Activated gamma-delta T cell treated with Interleukin-2 at 50 U/mL for 16 hours (primary cell): ENCODE measurements around the gene HLA-DRB5.
"Not testable (repeated sequence)": the region's sequence is repeated elsewhere in the genome, so short reads cannot be mapped to it uniquely, and the experiment has no call there.

Experiments
- DNase-seq: peaks from one replicate; pipeline ENCODE4 v3.0.0-alpha.2; 2020

Gene HLA-DRB5

GRCh38 chr6:32529697-32530430 lies at the start of gene HLA-DRB5:
HLA-DRB5 (minus strand) TSS chr6:32530287; CDS start chr6:32530224, 63 bp downstream.
- peak; percentile 3 for DNase-seq

- DNase-seq: no peak
Measured at GRCh38 chr6:32578962-32579361, 48.9 kb upstream of the HLA-DRB5 start.

DNA sequence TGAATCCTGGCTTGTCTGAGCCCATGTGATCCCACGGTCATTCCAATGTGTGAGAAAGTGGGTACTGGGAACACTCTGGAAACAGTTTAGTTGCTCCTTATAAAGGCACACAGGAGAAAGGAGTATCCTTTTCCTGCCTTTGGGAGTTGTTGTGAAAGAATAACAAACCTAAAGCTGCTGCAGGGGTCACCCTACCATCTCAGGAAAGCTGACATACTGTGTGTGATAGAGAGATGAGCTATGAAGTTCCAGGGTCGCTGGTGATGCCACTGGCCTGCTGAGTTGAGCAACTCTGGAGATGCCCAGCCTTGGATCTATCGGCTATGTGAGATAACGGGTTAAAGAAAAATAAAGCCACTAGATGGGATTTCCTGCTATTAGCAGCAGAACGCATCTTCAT lies 47.4 kb upstream of the HLA-DRB5 start:
- DNase-seq: not testable (repeated sequence)

GRCh38 chr6:32576250-32576649 lies 46.2 kb upstream of the HLA-DRB5 start:
- DNase-seq: no peak

DNA sequence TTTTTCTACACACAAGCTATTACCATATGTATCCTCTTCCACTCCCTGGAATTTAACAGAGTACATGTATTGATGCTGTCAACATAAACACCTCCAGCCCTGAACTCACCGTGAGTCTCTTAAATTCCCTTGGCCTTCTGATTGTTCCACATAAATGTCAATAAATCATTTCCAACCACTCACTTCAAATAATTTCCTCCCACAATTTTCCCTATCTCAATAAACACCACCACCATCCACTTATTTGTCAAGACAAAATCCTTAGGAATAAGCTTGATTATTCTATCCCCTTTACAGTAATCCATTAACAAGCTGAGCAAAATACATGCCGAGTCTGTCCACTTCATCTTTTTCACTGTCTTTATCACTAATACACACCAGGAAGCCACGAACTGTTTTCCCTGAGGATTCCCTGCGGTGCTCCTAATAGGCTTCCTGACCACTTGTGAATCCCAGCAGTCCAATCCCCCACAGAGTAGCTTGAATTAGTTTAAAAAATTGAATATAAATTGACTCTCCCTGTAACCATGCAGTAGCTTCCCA lies 40.3 kb upstream of the HLA-DRB5 start:
- no peak for DNase-seq

- no peak for DNase-seq
Measured at GRCh38 chr6:32568561-32568960, 38.5 kb upstream of the HLA-DRB5 start.

DNA sequence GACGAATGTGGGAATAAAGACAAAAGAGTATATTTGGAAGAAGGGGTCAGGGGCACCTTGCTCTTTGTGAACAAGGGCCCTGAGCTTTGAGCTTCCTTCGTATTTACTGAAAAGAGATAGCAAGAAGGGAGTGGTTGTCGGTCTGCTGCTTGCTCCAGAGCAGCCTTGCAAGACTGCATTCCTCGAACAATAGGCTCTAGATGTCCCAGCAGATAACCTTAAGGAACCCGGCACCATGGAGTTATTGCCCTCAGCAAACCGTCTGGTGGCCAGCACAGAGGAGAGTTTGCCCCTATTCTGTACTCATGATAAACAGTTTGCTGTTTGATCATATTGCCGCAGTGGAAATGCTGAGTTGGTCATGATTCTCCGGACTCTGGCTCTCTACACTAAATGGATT lies 36.9 kb upstream of the HLA-DRB5 start:
- DNase-seq: no peak

DNA sequence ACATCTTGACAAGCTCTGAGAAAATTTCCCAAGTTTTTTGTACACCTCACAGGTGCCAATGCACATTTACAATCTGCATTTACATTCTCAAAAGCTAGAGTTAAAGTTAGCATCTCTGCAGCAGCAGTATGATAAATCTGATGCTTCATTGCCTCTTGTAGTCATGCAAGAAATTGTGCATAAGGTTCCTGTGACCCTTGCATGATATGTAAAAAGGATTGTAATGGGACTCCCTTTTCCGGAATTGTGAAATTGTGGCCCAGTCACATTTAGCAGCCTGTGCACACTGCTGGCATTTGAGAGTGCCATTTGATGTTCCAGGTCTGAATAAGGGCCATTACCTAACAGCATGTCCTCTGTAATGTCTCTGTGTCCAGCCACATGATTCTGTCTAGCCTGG lies 35.4 kb upstream of the HLA-DRB5 start:
- DNase-seq: no peak

- no peak for DNase-seq
Measured at GRCh38 chr6:32562940-32563339, 32.9 kb upstream of the HLA-DRB5 start.

DNA sequence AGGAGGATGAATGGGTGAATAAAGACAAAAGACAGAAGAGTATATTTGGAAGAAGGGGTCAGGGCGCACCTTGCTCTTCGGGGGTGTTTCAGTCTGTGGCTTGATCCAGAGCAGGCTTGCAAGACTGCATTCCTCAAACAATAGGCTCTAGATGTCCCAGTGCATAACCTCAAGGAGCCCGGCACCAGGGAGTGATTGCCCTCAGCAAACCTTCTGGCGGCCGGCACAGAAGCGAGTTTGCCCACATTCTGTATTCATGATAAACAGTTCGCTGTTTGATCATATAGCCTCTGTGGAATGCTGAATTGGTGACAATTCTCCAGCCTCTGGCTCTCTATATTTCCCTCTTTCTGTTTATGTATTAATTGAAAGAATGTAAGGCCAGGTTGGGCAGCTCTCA lies 29.7 kb upstream of the HLA-DRB5 start:
- DNase-seq: no peak

- DNase-seq: no peak
Measured at GRCh38 chr6:32558426-32559057, 28.5 kb upstream of the HLA-DRB5 start.

DNA sequence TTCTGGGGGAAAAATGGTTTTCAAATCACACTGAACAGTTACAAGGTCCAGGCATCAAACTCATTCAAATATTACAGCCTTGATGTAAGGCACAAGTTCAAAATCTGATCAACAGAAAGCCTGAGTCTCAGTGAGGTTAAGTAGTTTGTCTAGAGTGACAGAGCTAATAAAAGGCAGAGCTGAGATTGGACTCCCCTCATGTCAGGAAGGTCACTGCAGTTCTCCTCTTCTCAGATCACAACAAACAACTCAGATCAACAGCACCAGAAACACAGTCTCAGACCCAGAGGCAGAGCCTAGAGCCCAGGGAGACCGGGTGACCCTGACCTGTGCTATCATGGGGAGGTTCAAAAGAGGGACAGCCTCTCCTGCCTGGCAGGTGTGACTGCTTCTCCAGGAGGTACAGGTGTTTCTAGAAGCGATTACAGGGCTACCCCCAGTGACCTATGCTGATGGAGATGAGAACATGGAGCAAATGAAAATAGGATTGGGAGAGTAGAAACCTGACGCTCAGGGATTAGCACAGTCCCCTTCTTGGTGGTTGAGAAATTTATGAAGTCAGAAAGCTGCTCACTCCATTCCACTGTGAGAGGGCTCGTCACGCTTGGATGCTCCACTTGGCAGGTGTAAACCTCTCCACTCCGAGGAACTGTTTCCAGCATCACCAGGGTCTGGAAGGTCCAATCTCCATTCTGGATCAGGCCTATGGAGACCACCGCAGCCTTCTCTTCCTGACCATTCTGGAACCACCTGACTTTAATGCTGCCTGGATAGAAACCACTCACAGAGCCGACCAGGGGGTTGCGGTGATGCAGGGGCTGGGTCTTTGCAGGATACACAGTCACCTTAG lies 24.3 kb upstream of the HLA-DRB5 start:
- no peak for DNase-seq

DNA sequence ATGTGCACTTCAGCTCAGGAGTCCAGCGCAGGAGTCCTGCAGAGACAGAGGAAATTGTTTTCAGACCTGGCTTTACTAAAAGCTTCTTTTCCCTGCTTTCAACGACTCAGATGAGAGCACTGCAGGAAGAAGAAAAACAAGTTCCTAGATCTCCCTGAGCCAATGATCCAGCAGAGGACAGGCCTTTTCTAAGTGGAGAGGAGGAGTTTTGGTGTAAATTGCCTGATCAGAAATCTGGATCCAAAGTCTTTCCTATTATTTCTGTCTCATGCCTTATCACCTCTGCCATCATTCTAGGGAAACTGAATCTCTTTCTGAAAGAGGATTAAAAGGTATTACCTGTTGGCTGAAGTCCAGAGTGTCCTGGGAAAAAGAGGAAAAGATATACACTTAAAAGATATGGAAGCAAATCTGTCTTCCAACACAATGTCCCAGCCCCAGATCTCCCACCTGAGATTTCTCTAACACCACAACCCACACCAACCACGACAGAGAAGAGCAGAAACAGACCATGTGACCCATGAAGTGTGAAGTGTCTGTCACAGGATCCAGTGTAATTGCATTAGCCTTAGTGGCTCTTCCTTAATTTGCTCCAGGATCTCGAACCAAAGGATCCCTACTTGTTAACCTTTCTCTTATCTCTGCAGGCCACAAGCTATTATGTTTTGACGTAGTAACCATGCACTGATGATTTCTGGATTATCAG lies 23.1 kb upstream of the HLA-DRB5 start:
- no peak for DNase-seq

GRCh38 chr6:32551410-32551809 lies 21.3 kb upstream of the HLA-DRB5 start:
- no peak for DNase-seq

GRCh38 chr6:32539839-32540238 lies 9.8 kb upstream of the HLA-DRB5 start:
- no peak for DNase-seq

- not testable (repeated sequence) for DNase-seq
Measured at GRCh38 chr6:32530431-32530793, 325 bp upstream of the HLA-DRB5 start.

- DNase-seq: no peak
Measured at GRCh38 chr6:32522302-32523047, 7.6 kb downstream of the HLA-DRB5 start.

GRCh38 chr6:32519910-32520258 lies 10.2 kb downstream of the HLA-DRB5 start:
- no peak for DNase-seq

GRCh38 chr6:32519118-32519909 lies 10.8 kb downstream of the HLA-DRB5 start:
- no peak for DNase-seq

DNA sequence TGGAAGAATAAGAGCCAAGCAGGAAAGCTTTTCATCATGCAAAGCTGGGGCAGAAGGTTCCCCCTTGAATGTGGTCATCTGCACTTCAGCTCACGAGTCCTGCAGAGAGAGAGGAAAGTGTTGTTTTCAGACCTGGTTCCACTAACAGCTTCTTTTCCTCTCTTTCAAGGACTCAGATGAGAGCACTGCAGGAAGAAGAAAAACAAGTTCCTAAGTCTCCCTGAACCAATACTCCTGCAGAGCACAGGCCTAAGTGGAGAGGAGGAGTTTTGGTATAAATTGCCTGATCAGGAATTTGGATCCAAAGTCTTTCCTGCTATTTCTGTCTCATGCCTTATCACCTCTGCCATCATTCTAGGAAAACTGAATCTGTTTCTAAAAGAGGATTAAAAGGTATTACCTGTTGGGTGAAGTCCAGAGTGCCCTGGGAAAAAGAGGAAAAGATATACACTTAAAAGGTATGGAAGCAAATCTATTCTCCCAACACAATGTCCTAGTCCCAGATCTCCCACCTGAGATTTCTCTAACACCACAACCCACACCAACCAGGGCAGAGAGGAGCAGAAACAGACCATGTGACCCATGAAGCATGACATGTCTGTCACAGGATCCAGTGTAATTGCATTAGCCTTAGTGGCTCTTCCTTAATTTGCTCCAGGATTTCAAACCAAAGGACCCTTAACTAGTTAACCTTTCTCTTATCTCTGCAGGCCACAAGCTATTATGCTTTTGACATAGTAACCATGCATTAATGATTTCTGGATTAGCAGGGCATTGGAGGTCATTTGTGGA lies 12.2 kb downstream of the HLA-DRB5 start:
- DNase-seq: no peak
